Skin of body (tissue), 2 donors: ENCODE results near the gene CIITA. TPM values are rescaled to one million over a fixed set of nuclear protein-coding genes. Genes with fewer than 3 reads are reported as not detected.
A peak's percentile ranks its signal among the peaks of the same experiment; 100 is the strongest.

ENCODE experiments used
- DNase-seq: peaks from one replicate; lab custom pipeline; 2025; lab: John Stamatoyannopoulos, UW
- total RNA-seq: library from RNA; depleted of rRNA; stranded (reverse); fragments of >200 nt; gene quantifications from one replicate; pipeline ENCODE4 v1.2.3, GENCODE V29; 2014

Gene CIITA
- total RNA-seq, 1 donor from 2014 or later = 5.7 TPM

- DNase-seq = no peak
Observed at GRCh38 chr16:10849736-10850477, 27.1 kb upstream of the CIITA start.

GRCh38 chr16:10850478-10850850, 26.5 kb upstream of the CIITA start:
- no peak for DNase-seq

GRCh38 chr16:10851512-10851911, 25.5 kb upstream of the CIITA start:
- DNase-seq = no peak

GRCh38 chr16:10852286-10852685, 24.7 kb upstream of the CIITA start:
- DNase-seq = no peak

GRCh38 chr16:10852948-10853347, 24.1 kb upstream of the CIITA start:
- no peak for DNase-seq

GRCh38 chr16:10856042-10856441, 21.0 kb upstream of the CIITA start:
- DNase-seq = no peak

GRCh38 chr16:10858203-10858602, 18.8 kb upstream of the CIITA start:
- no peak for DNase-seq

- no peak for DNase-seq
Observed at GRCh38 chr16:10859020-10859419, 18.0 kb upstream of the CIITA start.

GRCh38 chr16:10859658-10860057, 17.3 kb upstream of the CIITA start:
- no peak for DNase-seq

GRCh38 chr16:10862438-10862837, 14.6 kb upstream of the CIITA start:
- no peak for DNase-seq

- no peak for DNase-seq
Observed at GRCh38 chr16:10865991-10866966, 10.7 kb upstream of the CIITA start.

GRCh38 chr16:10867199-10867598, 9.8 kb upstream of the CIITA start:
- no peak for DNase-seq

GRCh38 chr16:10868104-10868595, 8.9 kb upstream of the CIITA start:
- no peak for DNase-seq

- peak; percentile 14 for DNase-seq
Observed at GRCh38 chr16:10868596-10869469, 8.2 kb upstream of the CIITA start.

GRCh38 chr16:10870137-10870776, 6.7 kb upstream of the CIITA start:
- DNase-seq = no peak

GRCh38 chr16:10870808-10871156, 6.2 kb upstream of the CIITA start:
- DNase-seq = no peak

- no peak for DNase-seq
Observed at GRCh38 chr16:10871157-10871991, 5.6 kb upstream of the CIITA start.

- no peak for DNase-seq
Observed at GRCh38 chr16:10876315-10876714, 687 bp upstream of the CIITA start.

- no peak for DNase-seq
Observed at GRCh38 chr16:10877472-10877946, 507 bp downstream of the CIITA start.

- no peak for DNase-seq
Observed at GRCh38 chr16:10878328-10878643, 1.3 kb downstream of the CIITA start.
